ENCODE results near the gene PRG3. TPM values are rescaled to one million over a fixed set of nuclear protein-coding genes. Genes with fewer than 3 reads are reported as not detected.
A peak's percentile ranks its signal among the peaks of the same experiment; 100 is the strongest.

PRG3 gene
- total and polyA plus RNA-seq, 8 donors: 0.43 to 1.0 (median 0.76) TPM; not detected in 2

DNA sequence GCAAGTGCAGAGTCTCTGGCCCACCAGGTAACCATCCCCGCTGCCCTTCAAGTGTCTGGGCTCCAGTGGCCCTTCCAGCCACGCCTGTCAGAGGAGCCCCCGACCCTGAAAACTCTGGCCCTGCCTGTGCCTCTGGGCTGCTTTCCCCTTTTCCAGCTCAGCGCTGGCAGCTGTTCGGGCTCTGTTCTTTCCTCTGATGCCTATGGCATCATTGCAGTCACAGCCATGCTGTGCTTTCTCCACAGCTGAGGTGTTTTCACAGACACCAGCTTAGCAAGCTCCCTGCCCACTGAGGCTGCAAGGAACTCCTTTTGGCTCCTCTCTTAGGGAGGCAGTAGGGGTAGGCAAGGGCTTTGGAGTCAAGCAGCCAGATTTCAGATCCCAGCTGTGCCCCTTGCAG, 21.6 kb downstream of the PRG3 start:
- no peaks in the 10 kb centered on the region for H3K9me3 ChIP-seq
- H3K27me3 ChIP-seq: no peaks in the 10 kb centered on the region
- DNase-seq (no peak), ATAC-seq (no peak)
- no peaks in the 10 kb centered on the region for H3K36me3 ChIP-seq
- no peak overlapping the region for H3K4me3 ChIP-seq
- intact Hi-C loops (cut with DNase I): no loop called here
- no peaks in the 10 kb centered on the region for H3K4me1 ChIP-seq
- TF ChIP-seq, protein P1, sequence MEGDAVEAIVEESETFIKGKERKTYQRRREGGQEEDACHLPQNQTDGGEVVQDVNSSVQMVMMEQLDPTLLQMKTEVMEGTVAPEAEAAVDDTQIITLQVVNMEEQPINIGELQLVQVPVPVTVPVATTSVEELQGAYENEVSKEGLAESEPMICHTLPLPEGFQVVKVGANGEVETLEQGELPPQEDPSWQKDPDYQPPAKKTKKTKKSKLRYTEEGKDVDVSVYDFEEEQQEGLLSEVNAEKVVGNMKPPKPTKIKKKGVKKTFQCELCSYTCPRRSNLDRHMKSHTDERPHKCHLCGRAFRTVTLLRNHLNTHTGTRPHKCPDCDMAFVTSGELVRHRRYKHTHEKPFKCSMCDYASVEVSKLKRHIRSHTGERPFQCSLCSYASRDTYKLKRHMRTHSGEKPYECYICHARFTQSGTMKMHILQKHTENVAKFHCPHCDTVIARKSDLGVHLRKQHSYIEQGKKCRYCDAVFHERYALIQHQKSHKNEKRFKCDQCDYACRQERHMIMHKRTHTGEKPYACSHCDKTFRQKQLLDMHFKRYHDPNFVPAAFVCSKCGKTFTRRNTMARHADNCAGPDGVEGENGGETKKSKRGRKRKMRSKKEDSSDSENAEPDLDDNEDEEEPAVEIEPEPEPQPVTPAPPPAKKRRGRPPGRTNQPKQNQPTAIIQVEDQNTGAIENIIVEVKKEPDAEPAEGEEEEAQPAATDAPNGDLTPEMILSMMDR (IDR thresholded peaks at IDR 0.05): no peak
- no peak overlapping the region for H3K27ac ChIP-seq

DNA sequence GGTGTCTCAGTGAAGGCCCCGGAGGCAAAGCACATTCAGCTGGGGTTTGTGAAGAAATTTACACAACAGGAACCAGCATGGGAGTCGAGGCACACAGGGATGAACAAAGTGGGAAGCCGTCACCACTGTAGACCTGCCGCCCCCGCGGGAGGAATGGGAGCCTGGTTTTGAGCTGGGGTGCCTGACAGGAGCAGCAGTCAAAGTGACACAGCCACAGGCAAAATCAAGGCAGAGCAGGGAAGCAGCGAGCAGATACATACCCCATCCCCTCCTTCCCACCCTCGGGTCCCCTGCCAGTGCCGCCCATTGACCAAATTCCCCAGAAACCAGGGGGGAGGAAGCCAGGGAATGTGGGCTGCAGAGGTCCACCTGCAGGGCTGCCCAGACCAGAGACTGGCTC, 22.0 kb downstream of the PRG3 start:
- Histone ChIP-seq H3K27ac (no peak overlapping the region), H3K4me3 (no peak overlapping the region), H3K9me3 (no peaks in the 10 kb centered on the region), H3K36me3 (no peaks in the 10 kb centered on the region), H3K27me3 (no peaks in the 10 kb centered on the region), H3K4me1 (no peaks in the 10 kb centered on the region)
- DNase-seq (no peak), ATAC-seq (no peak)
- TF ChIP-seq, protein P1 (IDR thresholded peaks at IDR 0.05): no peak
- intact Hi-C loops (cut with DNase I): no loop called here

DNA sequence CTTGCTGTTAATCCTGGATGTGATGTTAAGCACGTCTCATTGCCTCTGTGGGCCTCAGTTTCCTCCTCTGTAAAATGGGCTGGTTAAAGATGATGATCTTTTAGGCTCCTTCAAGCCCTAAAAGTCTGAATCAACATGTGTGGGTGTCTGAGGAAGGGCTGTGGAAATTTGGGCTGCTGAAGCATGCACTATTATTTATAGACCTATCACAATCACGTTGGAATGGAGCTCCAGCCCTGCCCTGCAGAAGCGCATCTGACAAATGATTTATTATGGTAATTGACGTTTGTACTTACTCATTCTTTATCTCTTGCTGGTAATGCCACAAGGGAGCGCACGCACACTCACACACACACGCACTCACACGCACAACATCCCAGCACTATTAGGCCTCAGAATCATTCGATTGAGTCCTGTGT, 22.4 kb downstream of the PRG3 start:
- Histone ChIP-seq H3K9me3 (no peaks in the 10 kb centered on the region), H3K4me3 (no peak overlapping the region), H3K27me3 (no peaks in the 10 kb centered on the region), H3K36me3 (no peaks in the 10 kb centered on the region), H3K4me1 (no peaks in the 10 kb centered on the region), H3K27ac (no peak overlapping the region)
- TF ChIP-seq, protein P1 (IDR thresholded peaks at IDR 0.05): no peak
- ATAC-seq (no peak), DNase-seq (peak in 1 of 4 donors; percentile 9)
- intact Hi-C loops (cut with DNase I): no loop called here

DNA sequence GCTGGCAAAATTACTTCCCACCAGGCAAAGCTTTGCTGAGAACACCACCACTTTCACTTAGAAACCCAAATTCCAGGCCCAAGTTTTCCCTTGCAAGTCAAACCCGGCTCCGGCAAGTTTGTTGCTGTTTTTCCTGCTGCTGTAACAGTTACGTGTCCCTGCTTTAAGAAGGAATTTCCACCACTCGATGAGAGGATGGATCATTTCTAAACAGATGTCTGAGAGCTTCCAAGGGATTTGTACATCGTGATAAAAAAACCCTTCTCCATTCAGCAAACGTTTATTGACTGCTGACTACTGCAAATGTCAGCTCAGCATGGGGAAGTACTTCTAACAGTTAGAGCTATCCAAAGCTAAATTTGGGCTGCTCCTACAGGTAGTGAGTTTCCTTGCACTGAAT, 23.1 kb downstream of the PRG3 start:
- TF ChIP-seq, protein P1 (IDR thresholded peaks at IDR 0.05): no peak
- peak in 1 of 4 donors; percentile 17 for DNase-seq
- Histone ChIP-seq H3K4me3 (no peak overlapping the region), H3K27me3 (no peaks in the 10 kb centered on the region), H3K4me1 (no peaks in the 10 kb centered on the region), H3K36me3 (no peaks in the 10 kb centered on the region), H3K27ac (no peak overlapping the region), H3K9me3 (no peaks in the 10 kb centered on the region)
- intact Hi-C loops (cut with DNase I): no loop called here
- no peak for ATAC-seq

DNA sequence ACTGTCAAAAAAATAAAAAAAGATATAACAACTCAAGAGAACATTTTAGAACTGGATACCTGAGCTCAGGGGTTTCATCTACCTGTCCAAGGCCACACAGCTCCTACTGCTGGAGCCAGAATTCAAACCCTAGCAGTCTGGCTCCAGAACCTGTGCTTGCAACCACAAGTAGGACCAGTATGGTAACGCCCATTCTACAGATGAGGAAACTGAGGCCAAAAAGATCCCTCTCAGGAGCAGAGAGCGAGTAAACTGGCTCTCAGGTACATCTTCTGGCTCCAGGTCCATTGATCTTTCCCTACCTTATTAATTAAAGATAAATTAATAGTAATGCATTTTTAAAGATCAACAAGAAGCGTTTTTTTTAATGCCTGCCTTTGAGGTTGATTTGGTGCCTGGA, 23.6 kb downstream of the PRG3 start:
- no peak for DNase-seq
- TF ChIP-seq, protein P1 (IDR thresholded peaks at IDR 0.05): no peak
- no peak for ATAC-seq
- Histone ChIP-seq H3K27me3 (no peaks in the 10 kb centered on the region), H3K27ac (no peak overlapping the region), H3K36me3 (no peaks in the 10 kb centered on the region), H3K4me3 (no peak overlapping the region), H3K9me3 (no peaks in the 10 kb centered on the region), H3K4me1 (no peaks in the 10 kb centered on the region)
- intact Hi-C loops (cut with DNase I): no loop called here
